HG02970 (cell line): ENCODE results near the gene MAP4K2.

Experiments
- ATAC-seq: cut with Tn5 transposase; IDR thresholded peaks from one replicate; pipeline ENCODE4 v1.9.1; 2021; ENCODE audit warnings: mild to moderate bottlenecking, moderate library complexity, moderate number of reproducible peaks; ENCODE audit not compliant: unreplicated experiment, low FRiP score

The MAP4K2 gene

DNA sequence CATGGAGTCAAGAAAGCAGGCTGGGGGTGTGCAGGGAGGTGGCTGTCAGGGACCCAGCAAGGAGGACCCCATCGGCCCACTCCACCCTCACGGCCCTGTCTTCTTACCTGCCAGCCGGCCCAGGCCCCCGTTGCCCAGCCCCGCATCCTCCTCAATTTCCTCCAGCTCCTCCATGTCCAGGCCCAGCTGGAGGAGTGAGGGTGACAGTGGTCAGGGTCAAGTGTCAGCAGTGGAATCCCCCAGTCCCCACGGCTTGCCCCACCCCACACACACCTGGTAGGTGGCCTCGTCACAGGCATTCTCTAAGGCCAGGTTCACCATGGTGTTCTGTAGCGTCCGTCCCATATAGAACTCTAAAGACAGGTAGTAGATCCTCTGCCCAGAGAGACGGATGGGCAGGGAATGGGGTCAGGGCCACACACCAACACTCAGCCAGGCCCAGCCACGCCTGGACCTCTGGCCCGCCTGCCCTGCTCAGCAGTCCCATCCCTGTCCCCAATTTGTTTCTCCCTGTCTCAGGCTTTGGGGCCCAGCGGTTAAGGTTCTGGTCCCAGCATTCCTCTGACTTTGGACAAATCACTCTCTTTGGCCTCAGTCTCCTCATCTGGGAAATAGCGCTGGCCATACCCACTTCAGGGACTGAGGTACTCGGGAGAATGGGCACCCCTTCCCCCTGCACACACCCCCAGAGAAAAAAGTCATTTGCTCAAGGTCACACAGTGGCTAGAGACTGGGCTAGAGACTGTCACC is 44.5 kb downstream of the MAP4K2 start:
- ATAC-seq = no peak

DNA sequence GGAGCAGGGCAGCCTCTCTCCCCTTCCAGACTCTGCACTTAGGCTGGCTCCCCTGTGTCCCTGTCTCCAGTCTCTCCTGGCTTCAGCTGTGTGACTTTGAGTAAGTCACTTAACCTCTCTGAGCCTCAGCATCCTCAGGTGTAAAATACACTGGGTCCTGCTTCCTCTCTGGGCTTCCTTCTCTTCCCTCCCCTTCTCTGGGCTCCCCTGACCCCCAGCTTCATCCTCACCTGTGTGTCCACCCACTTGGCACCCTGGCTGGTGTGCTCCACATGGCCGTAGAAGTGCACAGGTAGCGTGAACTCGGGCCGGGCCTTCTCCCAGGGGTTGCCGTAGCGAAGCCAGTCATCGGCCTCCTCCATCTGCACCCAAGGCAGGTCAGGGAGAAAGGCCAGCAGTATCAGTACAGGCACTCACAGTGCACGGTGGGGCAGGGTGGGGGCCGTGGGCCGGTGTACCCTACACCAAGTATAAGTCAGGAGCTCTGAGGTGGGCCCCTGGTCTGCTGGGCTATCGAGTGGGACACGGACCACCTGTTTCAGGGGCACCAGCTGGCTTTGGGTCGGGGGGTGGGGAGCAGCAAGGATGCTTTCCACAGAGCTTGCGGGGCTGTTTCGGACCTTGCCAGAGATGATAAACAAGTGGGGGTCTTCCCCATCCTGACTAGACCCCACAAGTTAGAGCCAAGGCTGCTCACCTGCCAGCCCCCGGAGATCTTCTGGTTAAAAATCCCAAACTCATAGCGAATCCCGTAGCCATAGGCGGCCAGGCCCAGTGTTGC is 45.3 kb downstream of the MAP4K2 start:
- no peak for ATAC-seq

DNA sequence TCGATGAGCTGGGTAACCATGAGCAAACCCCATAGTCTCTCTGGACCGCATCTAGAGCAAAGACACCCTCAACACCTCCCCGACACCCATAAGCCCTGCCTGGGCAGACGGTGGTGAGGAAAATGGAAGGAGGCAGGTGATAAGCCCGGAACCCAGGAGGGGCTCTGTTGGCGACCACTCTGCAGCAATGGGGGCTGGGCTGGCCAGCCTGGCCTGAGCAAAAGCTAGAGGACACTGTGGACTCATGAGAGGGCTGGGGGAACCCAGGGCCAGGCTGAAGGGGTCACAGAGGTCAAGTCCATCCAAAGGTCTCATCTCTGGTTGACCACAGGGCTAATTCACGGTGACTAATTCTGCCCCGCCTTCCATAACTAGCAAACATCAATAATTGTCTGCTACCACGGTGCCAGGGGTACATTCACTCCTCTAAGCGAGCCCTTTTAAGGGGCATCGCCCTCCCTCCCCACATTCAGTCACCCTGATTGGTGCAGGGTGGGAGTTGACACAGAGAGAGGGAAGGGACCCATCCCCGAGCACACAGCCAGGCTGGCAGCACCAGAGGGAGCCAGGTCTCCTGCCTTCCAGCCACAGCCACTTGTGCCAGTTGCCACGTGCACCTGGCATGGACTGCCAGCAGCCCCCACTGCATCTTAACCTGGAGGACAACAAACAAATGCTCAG is 47.2 kb downstream of the MAP4K2 start:
- ATAC-seq = no peak

DNA sequence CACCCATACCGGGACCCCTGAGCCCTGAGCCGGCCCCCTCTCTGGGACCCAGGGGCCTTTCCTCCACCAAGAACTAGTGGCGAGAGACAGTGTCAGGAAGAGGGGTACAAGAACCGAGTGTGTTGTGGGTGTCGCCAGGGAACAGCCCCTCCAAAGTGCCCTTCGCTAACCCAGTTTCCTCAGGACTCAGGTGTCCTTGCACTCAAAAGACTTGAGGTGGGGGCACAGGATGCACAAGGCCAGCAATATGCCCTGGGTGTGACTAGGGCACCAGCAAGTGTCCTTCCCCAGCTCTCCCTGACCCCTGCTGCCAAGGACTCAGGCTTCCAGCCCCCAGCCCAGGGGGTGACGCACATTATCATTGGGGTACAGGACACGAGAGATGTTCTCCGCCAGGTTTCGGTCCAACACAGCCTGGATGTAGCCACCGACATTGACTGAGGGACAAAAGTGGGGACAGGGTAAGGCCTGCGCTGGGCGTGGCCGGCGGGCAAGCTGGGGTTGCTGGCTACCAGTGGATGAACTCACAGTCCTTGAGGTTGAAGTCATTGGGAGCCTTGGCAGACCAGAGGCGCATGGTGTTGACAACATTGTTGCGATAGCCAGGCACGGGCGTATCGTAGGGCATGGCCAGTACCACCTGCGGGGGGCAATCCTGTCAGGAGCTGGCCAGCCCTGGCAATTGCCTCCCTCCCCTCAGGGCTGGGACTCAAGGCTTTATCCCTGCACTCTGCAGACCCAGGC is 47.9 kb downstream of the MAP4K2 start:
- ATAC-seq = no peak

DNA sequence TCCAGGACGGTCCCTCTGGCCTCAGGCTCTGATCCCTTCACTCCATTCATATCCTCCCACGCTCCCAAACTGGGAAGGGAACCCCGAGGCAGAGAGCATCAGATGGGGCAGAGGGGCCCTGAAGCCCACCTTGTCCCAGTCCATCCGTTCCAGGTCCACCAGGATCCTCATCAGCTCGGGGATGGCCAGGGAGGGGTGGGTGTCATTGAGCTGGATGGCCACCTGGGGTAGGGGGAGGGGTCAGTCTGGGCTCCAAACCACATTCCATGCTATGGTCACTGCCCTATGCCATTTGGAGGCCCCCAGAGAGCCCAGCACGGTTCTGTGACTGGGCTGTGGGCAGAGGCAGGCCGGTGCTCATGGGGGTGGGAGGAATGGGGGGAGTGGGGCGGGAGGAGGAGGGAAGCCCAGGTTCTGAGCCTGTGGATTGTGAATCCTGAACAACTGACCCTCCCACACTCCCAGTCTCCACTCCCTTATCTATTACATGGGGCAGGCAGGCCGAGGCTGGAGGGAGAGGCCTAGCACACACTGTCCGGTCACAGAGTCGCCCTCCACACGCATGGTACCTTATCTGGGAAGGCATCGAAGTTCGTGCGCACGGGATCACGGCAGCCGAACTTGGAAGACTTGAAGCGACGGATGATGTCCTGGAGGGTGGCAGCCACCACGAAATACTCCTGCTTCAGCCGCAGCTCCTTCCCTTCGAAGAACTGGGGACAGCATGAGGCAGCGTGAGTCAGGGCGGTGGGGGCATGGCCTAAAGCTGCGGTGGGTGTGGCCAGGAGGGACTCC is 48.7 kb downstream of the MAP4K2 start:
- no peak for ATAC-seq

DNA sequence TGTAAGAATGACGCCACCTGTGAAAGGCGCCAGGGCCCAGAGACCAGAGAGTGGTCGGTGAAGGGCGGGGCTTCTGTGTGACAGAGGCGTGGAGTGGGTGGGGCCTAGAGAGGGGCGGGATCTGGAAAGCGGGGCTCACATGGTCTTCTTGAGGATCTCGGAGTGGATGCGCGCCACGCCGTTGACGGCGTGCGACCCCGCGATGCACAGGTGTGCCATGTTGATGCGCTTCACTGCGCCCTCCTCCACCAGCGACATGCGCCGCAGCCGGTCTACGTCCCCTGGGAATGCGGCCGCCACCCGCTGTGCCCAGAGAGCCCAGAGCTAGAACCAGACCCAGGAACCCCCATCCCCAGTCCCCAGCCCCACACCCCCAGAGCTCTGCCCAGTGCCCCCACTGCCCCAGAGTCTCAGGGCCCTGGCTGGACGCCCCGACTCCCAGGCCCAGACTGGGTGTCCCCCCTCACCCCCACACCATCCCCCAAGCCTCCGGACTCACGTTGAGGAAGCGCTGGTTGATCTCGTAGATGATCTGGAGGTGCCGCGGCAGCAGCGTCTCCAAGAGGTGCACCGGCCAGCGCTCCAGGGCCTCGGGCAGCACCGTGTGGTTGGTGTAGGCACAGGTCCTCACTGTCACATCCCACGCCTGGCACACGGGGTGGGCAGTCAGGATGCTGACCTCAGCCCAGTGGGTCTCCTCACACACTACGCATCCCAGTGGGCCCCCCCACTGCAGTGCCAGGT is 49.5 kb downstream of the MAP4K2 start:
- ATAC-seq = no peak

DNA sequence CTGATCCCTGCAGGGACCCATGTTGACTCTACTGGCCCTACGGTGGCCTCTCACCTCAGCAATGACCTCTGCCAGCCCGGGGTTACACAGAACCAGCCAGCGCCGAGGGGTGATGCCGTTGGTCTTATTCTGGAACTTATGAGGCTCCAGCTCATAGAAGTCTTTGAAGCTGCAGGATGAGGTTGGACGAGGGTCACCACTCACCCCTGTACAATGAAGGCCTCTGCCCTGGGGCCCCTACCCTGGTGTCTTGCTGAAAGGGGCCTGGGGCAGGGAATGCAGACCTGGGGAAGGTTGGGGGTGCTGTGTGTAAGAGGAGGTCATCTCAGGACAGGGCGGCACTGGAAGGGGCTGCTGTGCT is 50.0 kb downstream of the MAP4K2 start:
- no peak for ATAC-seq

DNA sequence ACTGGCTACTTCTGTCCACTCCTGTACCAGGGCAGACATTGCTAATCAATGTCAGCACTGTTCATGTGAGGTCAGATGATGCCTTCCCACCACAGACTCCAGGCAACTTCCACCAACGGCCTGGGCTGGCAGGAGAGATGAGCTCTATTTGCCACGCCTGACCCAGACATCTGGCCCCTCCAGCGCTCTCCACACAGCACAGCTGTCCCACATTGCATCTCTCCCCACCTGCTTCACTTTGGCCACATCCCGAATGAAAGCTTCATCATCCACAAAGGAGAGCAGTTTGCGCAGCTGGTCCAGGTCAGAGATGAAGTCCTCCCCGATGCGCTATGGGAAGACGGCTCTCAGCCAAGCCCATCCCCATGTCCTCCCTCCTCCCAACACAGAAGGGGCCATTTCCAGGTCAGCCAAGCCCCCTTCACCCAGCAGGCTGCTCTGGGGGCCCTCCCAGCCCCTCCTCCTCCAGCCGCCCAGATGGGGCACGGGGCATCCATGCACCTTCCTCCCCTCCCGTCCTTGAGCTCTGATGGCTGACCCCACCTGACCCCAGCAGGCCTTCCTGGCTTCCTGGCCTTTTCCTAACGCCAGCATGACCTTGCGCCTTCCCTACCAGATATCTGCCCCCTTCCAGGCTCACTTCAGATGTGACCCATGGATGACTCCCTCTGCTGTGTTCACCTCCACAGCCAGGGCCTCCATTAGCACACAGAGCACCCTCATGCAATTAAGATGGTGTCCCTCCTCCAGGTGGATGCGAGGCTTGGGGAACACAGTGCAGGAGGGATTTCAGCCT is 50.6 kb downstream of the MAP4K2 start:
- ATAC-seq = no peak

DNA sequence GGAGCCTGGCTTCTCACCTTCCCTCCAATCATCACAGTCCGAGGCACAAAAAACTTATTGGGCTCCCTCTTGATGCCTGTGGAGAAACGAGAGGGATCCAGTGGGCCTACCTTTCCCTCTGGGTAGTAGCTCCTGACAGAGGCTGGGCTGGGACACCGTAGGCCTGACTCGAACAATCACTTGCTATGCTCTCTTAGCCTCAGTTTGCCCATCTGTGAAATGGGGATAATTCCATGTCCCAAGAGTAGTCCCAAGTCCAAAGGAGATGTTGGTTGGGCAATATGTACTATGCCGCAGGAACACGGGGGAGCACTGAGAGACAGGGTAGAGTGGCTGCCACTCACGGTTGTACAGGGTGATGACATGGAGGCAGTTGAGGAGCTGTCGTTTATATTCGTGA is 51.4 kb downstream of the MAP4K2 start:
- ATAC-seq = no peak

DNA sequence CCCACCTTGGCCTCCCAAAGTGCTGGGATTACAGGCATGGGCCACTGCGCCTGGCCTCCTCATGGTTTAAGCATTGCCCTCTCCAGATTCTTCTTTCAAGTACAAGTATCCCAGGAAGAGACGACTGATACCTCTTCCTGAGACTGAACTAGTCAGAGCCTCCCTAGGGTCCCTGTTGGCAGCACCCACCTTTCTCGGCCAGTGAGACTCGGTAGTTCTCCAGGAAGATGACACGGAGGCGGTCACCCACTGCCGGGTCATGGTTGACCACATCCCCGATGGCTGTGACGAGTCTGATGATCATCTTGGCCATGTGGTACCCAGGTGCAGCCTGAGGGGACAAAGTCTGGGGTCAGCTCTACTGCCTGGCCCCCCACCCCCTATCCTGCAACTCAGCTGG is 51.9 kb downstream of the MAP4K2 start:
- no peak for ATAC-seq

DNA sequence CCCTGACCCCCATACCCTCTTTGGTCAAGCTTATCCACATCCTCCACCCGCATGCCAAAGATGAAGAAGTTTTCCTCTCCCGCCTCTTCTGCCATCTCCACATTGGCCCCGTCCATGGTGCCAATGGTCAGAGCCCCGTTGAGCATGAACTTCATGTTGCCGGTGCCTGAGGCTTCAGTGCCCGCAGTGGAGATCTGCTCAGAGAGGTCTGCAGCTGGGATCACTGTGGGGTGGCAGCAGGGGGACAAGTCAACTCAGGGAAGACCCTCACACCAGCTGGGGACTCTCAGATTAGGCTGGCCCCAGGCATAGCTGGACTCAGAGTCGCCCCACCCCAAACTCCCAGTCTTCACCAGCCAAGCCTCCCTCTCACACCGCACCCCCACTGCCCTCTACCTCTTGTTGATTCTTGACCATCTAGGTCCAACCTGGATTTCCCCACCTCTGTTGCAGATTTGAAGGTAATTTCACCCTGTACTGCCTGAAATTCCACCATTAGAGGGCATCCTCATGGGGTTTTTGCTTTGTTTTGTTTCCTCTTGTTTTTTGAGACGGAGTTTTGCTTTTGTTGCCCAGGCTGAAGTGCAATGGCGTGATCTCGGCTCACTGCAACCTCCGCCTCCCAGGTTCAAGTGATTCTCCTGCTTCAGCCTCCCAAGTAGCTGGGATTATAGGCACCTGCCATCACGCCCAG is 52.5 kb downstream of the MAP4K2 start:
- ATAC-seq = no peak

DNA sequence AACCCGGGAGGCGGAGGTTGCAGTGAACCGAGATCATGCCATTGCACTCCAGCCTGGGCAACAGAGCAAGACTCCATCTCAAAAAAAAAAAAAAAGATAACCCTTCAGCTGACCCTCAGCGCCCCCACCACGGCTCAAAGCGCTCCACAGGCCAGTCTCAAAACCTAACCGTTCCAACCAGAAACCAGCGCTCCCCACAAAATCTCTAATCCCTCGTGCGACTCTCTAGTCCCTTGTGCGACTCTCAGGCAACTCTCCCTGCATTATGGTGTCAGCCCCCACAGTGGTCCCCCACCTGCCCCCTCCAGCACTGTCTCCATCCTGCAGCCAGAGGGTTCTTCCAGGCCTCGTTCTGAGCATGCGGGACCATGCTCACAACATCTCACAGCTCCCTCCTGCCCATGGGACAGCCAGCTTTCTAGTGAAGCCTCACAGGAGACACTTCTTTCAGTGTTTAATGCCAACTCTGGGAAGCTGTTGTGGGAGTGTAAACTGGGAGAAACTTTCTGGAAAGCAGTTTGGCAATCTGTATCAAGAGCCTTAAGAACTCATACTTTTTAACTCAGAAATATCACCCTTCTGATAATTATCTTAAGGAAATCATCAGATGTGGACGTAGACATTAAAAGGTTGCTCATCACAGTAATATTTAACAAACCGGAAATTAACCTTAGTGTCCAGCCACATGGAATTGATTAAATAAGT is 54.9 kb downstream of the MAP4K2 start:
- ATAC-seq = no peak

DNA sequence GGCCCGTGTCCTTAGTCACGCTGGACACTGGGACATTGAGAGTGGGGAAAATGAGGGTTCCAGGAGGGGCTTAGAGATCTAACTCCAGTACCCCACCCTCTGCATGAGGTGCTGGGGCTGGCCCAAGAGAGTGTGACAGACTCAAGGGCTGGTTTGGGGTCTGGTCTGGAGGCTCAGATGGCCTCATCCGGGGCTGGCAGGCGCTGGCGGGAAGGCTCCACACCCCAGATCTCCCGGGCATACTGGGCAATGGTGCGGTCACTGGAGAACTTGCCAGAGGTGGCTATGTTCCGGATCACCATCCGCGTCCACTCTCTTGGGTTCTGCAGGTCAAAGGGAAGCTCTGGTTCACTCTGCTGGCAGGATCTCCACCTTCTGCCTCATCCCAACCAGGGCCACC is 56.5 kb downstream of the MAP4K2 start:
- no peak for ATAC-seq

DNA sequence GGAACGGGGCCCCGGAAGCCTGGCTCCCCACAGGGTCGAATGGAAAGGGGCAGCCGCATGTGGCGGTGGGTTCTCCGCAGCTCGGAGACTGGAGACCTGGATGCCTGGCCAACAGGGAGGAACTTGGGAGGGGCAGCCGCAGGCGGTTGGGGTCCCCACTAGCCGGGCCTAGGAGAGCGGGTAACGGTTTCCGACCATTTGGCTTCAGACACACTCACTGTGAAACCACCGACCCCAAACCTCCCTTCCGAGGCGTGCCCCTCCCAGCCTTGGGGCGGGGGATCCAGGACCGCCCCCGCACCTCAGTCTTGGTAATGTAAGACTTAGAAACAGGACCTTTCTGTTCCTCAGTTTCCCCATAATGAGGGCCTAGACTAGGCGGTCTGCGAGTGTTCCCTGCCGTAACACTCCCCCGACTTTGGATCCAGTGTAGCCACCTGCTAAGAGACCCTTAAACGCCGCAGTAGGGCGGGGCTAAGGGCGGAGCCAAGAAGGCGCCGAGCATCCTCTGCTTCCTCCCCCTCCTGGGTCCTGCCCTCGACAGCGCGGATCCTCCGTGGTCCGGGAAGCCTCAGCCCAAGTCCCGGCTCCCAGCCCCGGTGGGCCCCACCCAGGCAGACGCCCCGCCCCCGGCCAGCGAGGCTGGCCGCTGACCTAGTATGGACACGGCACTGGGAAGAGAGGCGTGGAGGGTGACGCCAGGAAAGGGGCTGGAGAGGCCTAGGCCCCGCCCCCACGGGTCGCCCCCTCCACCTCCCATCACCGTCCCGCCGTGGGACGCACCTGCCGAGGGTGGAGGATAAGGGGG is 57.3 kb downstream of the MAP4K2 start:
- no peak for ATAC-seq

DNA sequence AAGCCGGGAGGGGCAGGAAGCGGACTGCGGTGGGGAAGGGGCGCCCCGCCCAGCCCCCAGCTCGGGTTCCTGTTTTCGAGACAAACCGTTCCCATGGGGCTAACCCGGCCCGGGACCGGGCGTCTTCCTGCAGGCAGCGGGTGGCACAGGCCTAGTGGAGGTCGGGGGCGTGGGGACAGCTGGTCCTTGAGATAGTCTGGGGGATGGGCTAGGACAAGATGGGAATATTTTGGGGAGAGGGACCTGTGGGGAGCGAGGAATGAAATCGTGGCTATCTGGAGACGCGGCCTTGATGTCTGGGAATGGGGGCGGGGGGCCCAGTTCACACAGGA is 57.9 kb downstream of the MAP4K2 start:
- no peak for ATAC-seq

DNA sequence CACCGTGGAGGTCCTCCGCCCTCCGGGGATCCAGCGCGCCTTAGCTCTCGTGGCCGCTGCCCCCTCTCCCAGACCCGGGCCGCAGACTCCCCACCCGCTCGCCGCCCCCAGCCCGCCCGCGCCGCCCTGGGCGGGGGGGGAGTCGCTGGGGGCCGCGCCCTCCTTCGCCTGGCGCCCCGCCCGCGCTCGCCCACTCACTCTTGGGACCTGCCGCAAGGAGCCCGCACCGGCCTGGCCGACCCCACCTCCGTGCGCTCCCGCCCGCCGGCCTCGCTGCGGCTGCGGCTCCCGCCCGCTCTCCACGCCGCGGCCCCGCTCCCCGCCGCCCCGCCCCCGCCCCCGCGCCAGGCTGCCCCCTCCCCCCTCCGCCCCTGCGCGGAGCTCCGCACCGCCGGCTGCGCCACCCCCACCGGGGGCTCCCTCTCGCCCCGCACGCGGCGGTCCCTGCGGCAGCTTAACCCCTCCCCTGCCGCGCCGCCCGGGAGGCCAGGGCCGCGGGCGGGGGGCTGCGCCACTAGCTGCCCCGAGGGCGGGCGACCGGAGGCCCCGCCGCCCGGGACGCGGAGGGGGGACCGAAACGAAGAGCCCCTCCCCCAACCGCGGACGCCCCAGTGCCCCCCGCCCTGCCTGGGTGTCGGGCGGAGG is 58.3 kb downstream of the MAP4K2 start:
- ATAC-seq = no peak
